Lung (tissue), 12 donors: ENCODE results near the gene PGRMC1. TPM values are rescaled to one million over a fixed set of nuclear protein-coding genes. Genes with fewer than 3 reads are reported as not detected.
A peak's percentile ranks its signal among the peaks of the same experiment; 100 is the strongest.
"Not testable (repeated sequence)": the region's sequence is repeated elsewhere in the genome, so short reads cannot be mapped to it uniquely, and the experiment has no call there.

ENCODE experiments used
- ATAC-seq: fragments of 200-7000 bp; cut with Tn5 transposase; one replicate; pipeline ENCODE4 v1.9.1; 2020; ENCODE audit warnings: moderate number of reproducible peaks; ENCODE audit not compliant: insufficient read depth, low FRiP score
- DNase-seq, 3 donors: peaks; one replicate each; pipeline ENCODE4 v3.0.0-alpha.2; 2013 to 2017
- H3K27ac ChIP-seq, 2 donors: one replicate each; pipeline ENCODE4 v1.5.1; 2013; ENCODE audit warnings: mild to moderate bottlenecking in 2 of 2, moderate library complexity in 2 of 2, control low read depth in 1 of 2, inconsistent platforms in 1 of 2, low read depth in 1 of 2, low read length in 1 of 2
- H3K27me3 ChIP-seq, 3 donors: one replicate each; pipeline ENCODE4 v1.5.1; 2013; ENCODE audit warnings: low read length in 2 of 3; ENCODE audit not compliant: control insufficient read depth in 3 of 3, insufficient read depth in 3 of 3
- H3K36me3 ChIP-seq, 4 donors: one replicate each; pipeline ENCODE4 v1.5.1; 2013; ENCODE audit warnings: low read length in 4 of 4, mild to moderate bottlenecking in 1 of 4, moderate library complexity in 1 of 4; ENCODE audit not compliant: control insufficient read depth in 4 of 4, insufficient read depth in 4 of 4
- H3K4me1 ChIP-seq, 5 donors: one replicate each; pipeline ENCODE4 v1.5.1; 2013; ENCODE audit warnings: low read length in 5 of 5, mild to moderate bottlenecking in 2 of 5, moderate library complexity in 1 of 5; ENCODE audit not compliant: control insufficient read depth in 5 of 5, insufficient read depth in 5 of 5
- H3K4me3 ChIP-seq: one replicate; pipeline ENCODE4 v1.5.1; 2013; ENCODE audit warnings: mild to moderate bottlenecking, control low read depth, moderate library complexity
- H3K9ac ChIP-seq, 2 donors: one replicate each; pipeline ENCODE4 v1.5.1; 2013; ENCODE audit warnings: low read length in 2 of 2, control low read depth in 1 of 2; ENCODE audit not compliant: insufficient read depth in 1 of 2
- H3K9me3 ChIP-seq, 4 donors: one replicate each; pipeline ENCODE4 v1.5.1; 2013; ENCODE audit warnings: low read length in 3 of 4, mild to moderate bottlenecking in 1 of 4, moderate library complexity in 1 of 4; ENCODE audit not compliant: control insufficient read depth in 4 of 4, insufficient read depth in 3 of 4
- WGBS, 2 donors: extraction: QIAGEN DNeasy Blood & Tissue Kit; methylation state at CpG; one replicate each; pipeline ENCODE4 v1.1.7; 2013; 5-methylcytosine and 5-hydroxymethylcytosine counted together
- polyA plus RNA-seq, 2 donors: library from polyadenylated mRNA; stranded (reverse); fragments of 200-250 nt; gene quantifications; one replicate each; pipeline ENCODE4 v1.2.1, GENCODE V29; 2013
- total RNA-seq, 2 donors: library from RNA; depleted of rRNA in 1 of 2; stranded (reverse); fragments of >200 nt in 1 of 2; gene quantifications; one replicate each; pipeline ENCODE4 v1.2.1, GENCODE V29; 2014 to 2021
- TF ChIP-seq, protein P1 (sequence below): IDR thresholded peaks from 2 replicates; pipeline ENCODE4 v1.5.1; 2012; ENCODE audit warnings: mild to moderate bottlenecking; ENCODE audit errors: control extremely low read depth, extremely low read depth
- donor health status: control.
- donor health status: control.
- donor health status: Bipolar disorder and iron deficiency.
- donor health status: healthy.
- donor health status: DM: yes; HTN: yes; CAD: no.

Gene PGRMC1
- total and polyA plus RNA-seq, 4 donors = 59.1 to 142 (median 79.0) TPM

- no peak for DNase-seq
- Histone ChIP-seq H3K36me3 (no peaks in the 10 kb centered on the region), H3K9ac (no peak overlapping the region), H3K9me3 (peaks cover 0 to 4% (median 0%) of the 10 kb centered on the region in 4 donors), H3K27ac (no peak overlapping the region), H3K27me3 (no peaks in the 10 kb centered on the region), H3K4me3 (no peak overlapping the region), H3K4me1 (no peaks in the 10 kb centered on the region)
- ATAC-seq = no peak
- TF ChIP-seq, protein P1, sequence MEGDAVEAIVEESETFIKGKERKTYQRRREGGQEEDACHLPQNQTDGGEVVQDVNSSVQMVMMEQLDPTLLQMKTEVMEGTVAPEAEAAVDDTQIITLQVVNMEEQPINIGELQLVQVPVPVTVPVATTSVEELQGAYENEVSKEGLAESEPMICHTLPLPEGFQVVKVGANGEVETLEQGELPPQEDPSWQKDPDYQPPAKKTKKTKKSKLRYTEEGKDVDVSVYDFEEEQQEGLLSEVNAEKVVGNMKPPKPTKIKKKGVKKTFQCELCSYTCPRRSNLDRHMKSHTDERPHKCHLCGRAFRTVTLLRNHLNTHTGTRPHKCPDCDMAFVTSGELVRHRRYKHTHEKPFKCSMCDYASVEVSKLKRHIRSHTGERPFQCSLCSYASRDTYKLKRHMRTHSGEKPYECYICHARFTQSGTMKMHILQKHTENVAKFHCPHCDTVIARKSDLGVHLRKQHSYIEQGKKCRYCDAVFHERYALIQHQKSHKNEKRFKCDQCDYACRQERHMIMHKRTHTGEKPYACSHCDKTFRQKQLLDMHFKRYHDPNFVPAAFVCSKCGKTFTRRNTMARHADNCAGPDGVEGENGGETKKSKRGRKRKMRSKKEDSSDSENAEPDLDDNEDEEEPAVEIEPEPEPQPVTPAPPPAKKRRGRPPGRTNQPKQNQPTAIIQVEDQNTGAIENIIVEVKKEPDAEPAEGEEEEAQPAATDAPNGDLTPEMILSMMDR = no peak
- 92 to 93% methylated on average over 27 to 37 of the region's 37 CpGs for WGBS, 2 donors
Measured at GRCh38 chrX:119208401-119209057, 27.6 kb upstream of the PGRMC1 start.

GRCh38 chrX:119210931-119211648, 25.0 kb upstream of the PGRMC1 start:
- H3K9ac ChIP-seq, H3K4me3 ChIP-seq, ATAC-seq, H3K36me3 ChIP-seq, DNase-seq, H3K9me3 ChIP-seq, H3K27me3 ChIP-seq, H3K27ac ChIP-seq, H3K4me1 ChIP-seq: not testable (repeated sequence)
- 87 to 92% methylated on average over 1 to 30 of the region's 30 CpGs for WGBS, 2 donors

DNA sequence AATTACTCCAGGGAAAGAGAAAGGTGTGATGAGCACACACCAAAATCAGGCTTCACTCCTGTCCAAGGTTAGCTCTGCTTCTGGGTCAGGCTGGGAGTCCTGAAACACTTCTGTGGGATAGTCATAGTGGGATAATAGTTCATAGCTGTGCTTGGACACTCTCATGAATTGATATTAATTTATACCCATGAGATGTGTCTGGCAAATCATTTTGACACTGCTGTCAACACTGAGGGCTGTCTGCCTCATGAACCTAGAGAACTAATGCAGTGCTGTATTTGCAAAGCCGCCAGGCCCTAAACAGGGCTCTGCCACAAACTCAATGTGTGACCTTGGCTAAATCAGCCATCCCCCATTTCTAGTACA, 24.5 kb upstream of the PGRMC1 start:
- no peak for ATAC-seq
- WGBS, 2 donors = 90 to 100% methylated on average over 1 of the region's 1 CpG
- TF ChIP-seq, protein P1 = no peak
- Histone ChIP-seq H3K4me3 (no peak overlapping the region), H3K36me3 (no peaks in the 10 kb centered on the region), H3K27me3 (no peaks in the 10 kb centered on the region), H3K27ac (no peak overlapping the region), H3K9ac (no peak overlapping the region), H3K4me1 (no peaks in the 10 kb centered on the region), H3K9me3 (peaks cover 0 to 4% (median 0%) of the 10 kb centered on the region in 4 donors)
- DNase-seq = no peak

DNA sequence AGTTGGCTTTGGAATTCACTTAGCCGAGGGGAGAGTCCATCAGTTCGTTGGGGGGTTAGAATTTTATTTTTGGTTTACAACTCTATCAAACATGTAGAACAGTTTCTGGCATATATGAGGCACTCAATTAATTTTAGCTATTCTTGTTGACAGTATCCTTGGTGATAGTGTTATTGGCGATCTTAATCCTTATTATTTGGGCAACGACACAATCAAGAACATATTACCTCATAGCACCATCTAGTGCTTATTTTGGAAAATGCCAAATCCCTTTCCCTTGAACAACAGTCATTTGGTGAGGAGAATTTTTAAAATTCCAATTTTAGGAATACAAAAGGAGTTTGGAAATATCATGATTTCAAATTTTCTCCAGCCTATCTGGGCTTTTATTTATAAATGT, 17.9 kb upstream of the PGRMC1 start:
- WGBS, 2 donors = 33 to 41% methylated on average over 4 of the region's 4 CpGs
- H3K9me3 ChIP-seq = peaks cover 0 to 2% (median 0%) of the 10 kb centered on the region in 4 donors
- H3K27ac ChIP-seq = no peak overlapping the region
- H3K36me3 ChIP-seq = no peaks in the 10 kb centered on the region
- ATAC-seq (peak; percentile 27), DNase-seq (peak in 2 of 3 donors; percentile 48 to 52)
- no peak overlapping the region for H3K9ac ChIP-seq
- TF ChIP-seq, protein P1 = no peak
- no peak overlapping the region for H3K4me3 ChIP-seq
- H3K4me1 ChIP-seq = no peaks in the 10 kb centered on the region
- H3K27me3 ChIP-seq = peaks cover 0 to 4% (median 0%) of the 10 kb centered on the region in 3 donors
